Neutrophil (primary cell): ENCODE measurements around the gene EIF4EBP3.

Experiments
- H3K27ac ChIP-seq: fragments of 200-600 bp; sonication (generic); 2 replicates; pipeline ENCODE4 v1.5.1; 2016; ENCODE audit warnings: mild to moderate bottlenecking, moderate library complexity
- H3K27me3 ChIP-seq: fragments of 200-600 bp; sonication (generic); 2 replicates; pipeline ENCODE4 v1.6.0; 2016; ENCODE audit warnings: mild to moderate bottlenecking
- H3K36me3 ChIP-seq: fragments of 200-600 bp; sonication (generic); 2 replicates; pipeline ENCODE4 v1.5.1; 2017
- H3K4me1 ChIP-seq, 2 experiments: fragments of 200-600 bp in 1 of 2; sonication (generic) in 1 of 2; 1 replicate in 1 of 2; 2 replicates in 1 of 2; pipeline versions ENCODE4 v1.5.1 to v1.6.1; 2013 to 2016; ENCODE audit warnings: low read depth in 1 of 2, low read length in 1 of 2, mild to moderate bottlenecking in 1 of 2, moderate library complexity in 1 of 2; ENCODE audit not compliant: control insufficient read depth in 1 of 2, insufficient read depth in 1 of 2
- H3K4me3 ChIP-seq, 2 experiments: fragments of 200-600 bp in 1 of 2; sonication (generic) in 1 of 2; 1 replicate in 1 of 2; 2 replicates in 1 of 2; pipeline ENCODE4 v1.5.1; 2013 to 2016; ENCODE audit warnings: low read depth in 1 of 2, low read length in 1 of 2, mild to moderate bottlenecking in 1 of 2, moderate library complexity in 1 of 2
- H3K9me3 ChIP-seq: fragments of 200-600 bp; sonication (generic); 2 replicates; pipeline ENCODE4 v1.5.1; 2016
- TF ChIP-seq, protein P1 (sequence below): fragments of 200-600 bp; sonication (generic); IDR thresholded peaks from 2 replicates; pipeline ENCODE4 v1.5.1; 2016; ENCODE audit warnings: antibody characterized with exemption

Gene EIF4EBP3

GRCh38 chr5:140513124-140513523, 34.3 kb upstream of the EIF4EBP3 start:
- TF ChIP-seq, protein P1, sequence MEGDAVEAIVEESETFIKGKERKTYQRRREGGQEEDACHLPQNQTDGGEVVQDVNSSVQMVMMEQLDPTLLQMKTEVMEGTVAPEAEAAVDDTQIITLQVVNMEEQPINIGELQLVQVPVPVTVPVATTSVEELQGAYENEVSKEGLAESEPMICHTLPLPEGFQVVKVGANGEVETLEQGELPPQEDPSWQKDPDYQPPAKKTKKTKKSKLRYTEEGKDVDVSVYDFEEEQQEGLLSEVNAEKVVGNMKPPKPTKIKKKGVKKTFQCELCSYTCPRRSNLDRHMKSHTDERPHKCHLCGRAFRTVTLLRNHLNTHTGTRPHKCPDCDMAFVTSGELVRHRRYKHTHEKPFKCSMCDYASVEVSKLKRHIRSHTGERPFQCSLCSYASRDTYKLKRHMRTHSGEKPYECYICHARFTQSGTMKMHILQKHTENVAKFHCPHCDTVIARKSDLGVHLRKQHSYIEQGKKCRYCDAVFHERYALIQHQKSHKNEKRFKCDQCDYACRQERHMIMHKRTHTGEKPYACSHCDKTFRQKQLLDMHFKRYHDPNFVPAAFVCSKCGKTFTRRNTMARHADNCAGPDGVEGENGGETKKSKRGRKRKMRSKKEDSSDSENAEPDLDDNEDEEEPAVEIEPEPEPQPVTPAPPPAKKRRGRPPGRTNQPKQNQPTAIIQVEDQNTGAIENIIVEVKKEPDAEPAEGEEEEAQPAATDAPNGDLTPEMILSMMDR = no peak
- Histone ChIP-seq H3K4me1 (no peaks in the 10 kb centered on the region), H3K9me3 (no peaks in the 10 kb centered on the region), H3K36me3 (peaks cover 68% of the 10 kb centered on the region), H3K27ac (peak overlapping the region; percentile 3), H3K27me3 (no peaks in the 10 kb centered on the region), H3K4me3 (no peak overlapping the region)

DNA sequence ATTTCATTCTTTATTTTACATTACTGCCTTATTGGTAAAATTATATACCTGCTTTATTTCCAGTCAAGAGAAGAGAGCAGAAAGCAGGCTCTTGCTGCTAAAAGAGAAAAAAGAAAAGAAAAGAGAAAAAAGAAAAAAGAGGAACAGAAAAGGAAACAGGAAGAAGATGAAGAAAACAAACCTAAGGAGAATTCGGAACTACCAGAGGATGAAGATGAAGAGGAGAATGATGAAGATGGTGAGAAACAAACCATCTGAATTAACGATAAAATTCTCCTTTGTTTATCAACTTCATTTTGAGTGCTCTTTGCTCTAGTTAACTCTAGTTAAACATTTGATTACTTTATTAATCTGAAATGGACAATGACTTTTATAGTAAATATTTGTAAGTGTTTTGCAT, 23.5 kb upstream of the EIF4EBP3 start:
- Histone ChIP-seq H3K27ac (peak overlapping the region; percentile 37), H3K27me3 (no peaks in the 10 kb centered on the region)

GRCh38 chr5:140540227-140540626, 7.2 kb upstream of the EIF4EBP3 start:
- H3K9me3 ChIP-seq = no peaks in the 10 kb centered on the region
- H3K27me3 ChIP-seq = no peaks in the 10 kb centered on the region
- TF ChIP-seq, protein P1 = no peak
- no peak overlapping the region for H3K4me3 ChIP-seq
- H3K36me3 ChIP-seq = peaks cover 87% of the 10 kb centered on the region
- H3K27ac ChIP-seq = no peak overlapping the region
- no peaks in the 10 kb centered on the region for H3K4me1 ChIP-seq

More for the DNA sequence above, 23.5 kb upstream of the EIF4EBP3 start:
- TF ChIP-seq, protein P1 = no peak
- Histone ChIP-seq H3K9me3 (no peaks in the 10 kb centered on the region), H3K4me3 (no peak overlapping the region), H3K4me1 (peaks cover 0 to 3% of the 10 kb centered on the region in 2 experiments), H3K36me3 (peaks cover 45% of the 10 kb centered on the region)

GRCh38 chr5:140542972-140543371, 4.5 kb upstream of the EIF4EBP3 start:
- peaks cover 21 to 22% of the 10 kb centered on the region in 2 experiments for H3K4me1 ChIP-seq
- peaks cover 60% of the 10 kb centered on the region for H3K36me3 ChIP-seq
- H3K27ac ChIP-seq = no peak overlapping the region
- TF ChIP-seq, protein P1 = no peak
- no peak overlapping the region for H3K4me3 ChIP-seq
- no peaks in the 10 kb centered on the region for H3K27me3 ChIP-seq
- H3K9me3 ChIP-seq = no peaks in the 10 kb centered on the region

- Histone ChIP-seq H3K4me3 (no peak overlapping the region), H3K27ac (no peak overlapping the region), H3K27me3 (no peaks in the 10 kb centered on the region), H3K9me3 (no peaks in the 10 kb centered on the region), H3K4me1 (peaks cover 41 to 43% of the 10 kb centered on the region in 2 experiments), H3K36me3 (peaks cover 50% of the 10 kb centered on the region)
- TF ChIP-seq, protein P1 = no peak
Measured at GRCh38 chr5:140544986-140545385, 2.5 kb upstream of the EIF4EBP3 start.

GRCh38 chr5:140545606-140546005, 1.9 kb upstream of the EIF4EBP3 start:
- no peaks in the 10 kb centered on the region for H3K27me3 ChIP-seq
- peaks cover 51% of the 10 kb centered on the region for H3K36me3 ChIP-seq
- H3K9me3 ChIP-seq = no peaks in the 10 kb centered on the region
- peak overlapping the region; percentile 97 for H3K27ac ChIP-seq
- peaks cover 41 to 43% of the 10 kb centered on the region in 2 experiments for H3K4me1 ChIP-seq
- no peak overlapping the region for H3K4me3 ChIP-seq
- TF ChIP-seq, protein P1 = no peak
